ENCODE results near the gene TNFSF15. TPM values are rescaled to one million over a fixed set of nuclear protein-coding genes. Genes with fewer than 3 reads are reported as not detected.
A peak's percentile ranks its signal among the peaks of the same experiment; 100 is the strongest.
"Not testable (repeated sequence)": the region's sequence is repeated elsewhere in the genome, so short reads cannot be mapped to it uniquely, and the experiment has no call there.

TNFSF15 gene
- total RNA-seq, 1 donor from 2014 or later = 0.22 TPM

DNA sequence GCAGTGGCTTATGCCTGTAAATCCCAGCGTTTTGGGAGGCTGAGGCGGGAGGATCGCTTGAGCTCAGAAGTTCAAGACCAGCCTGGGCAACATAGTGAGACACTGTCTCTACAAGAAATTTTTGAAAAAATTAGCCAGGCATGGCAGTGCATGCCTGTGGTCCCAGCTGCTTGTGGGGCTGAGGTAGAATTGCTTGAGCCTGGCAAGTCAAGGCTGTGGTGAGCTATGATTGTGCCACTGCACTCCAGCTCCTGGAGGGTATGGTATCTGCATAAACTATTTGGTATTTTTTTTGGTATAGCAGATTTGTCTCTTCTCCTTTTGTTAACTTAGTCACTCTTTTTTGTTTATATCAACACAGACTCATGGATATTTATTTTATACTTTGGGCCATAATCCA is 62.4 kb downstream of the TNFSF15 start:
- CTCF ChIA-PET = interaction anchor here (0.9 to 4.1 kb wide), 6 partner anchors 148 to 271 kb away, joined by 3 to 20 read pairs (median 5); no protein-coding TSS in a partner anchor
- no peaks in the 10 kb centered on the region for H3K9me3 Mint-ChIP-seq
- DNase-seq (no peak), ATAC-seq (ENCODE audit: low read depth) (no peak)
- TF ChIP-seq, protein P1, sequence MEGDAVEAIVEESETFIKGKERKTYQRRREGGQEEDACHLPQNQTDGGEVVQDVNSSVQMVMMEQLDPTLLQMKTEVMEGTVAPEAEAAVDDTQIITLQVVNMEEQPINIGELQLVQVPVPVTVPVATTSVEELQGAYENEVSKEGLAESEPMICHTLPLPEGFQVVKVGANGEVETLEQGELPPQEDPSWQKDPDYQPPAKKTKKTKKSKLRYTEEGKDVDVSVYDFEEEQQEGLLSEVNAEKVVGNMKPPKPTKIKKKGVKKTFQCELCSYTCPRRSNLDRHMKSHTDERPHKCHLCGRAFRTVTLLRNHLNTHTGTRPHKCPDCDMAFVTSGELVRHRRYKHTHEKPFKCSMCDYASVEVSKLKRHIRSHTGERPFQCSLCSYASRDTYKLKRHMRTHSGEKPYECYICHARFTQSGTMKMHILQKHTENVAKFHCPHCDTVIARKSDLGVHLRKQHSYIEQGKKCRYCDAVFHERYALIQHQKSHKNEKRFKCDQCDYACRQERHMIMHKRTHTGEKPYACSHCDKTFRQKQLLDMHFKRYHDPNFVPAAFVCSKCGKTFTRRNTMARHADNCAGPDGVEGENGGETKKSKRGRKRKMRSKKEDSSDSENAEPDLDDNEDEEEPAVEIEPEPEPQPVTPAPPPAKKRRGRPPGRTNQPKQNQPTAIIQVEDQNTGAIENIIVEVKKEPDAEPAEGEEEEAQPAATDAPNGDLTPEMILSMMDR (IDR thresholded peaks at IDR 0.05) = no peak
- H3K27ac Mint-ChIP-seq = no peak overlapping the region
- peaks cover 6% of the 10 kb centered on the region for H3K4me1 Mint-ChIP-seq
- intact Hi-C loops (cut with micrococcal nuclease) = no loop called here
- H3K4me3 Mint-ChIP-seq = no peak overlapping the region
- POLR2A ChIA-PET = no interaction called here
- H3K27me3 Mint-ChIP-seq = peaks cover 3% of the 10 kb centered on the region
- H3K36me3 Mint-ChIP-seq (ENCODE audit: low read depth) = no peaks in the 10 kb centered on the region

- peaks cover 6% of the 10 kb centered on the region for H3K4me1 Mint-ChIP-seq
- POLR2A ChIA-PET = interaction anchor here (0.6 kb wide), 1 partner anchor 265 kb away, joined by 3 read pairs; no protein-coding TSS in a partner anchor
- TF ChIP-seq, protein P1 (IDR thresholded peaks at IDR 0.05) = no peak
- H3K9me3 Mint-ChIP-seq = no peaks in the 10 kb centered on the region
- H3K27ac Mint-ChIP-seq = no peak overlapping the region
- peaks cover 3% of the 10 kb centered on the region for H3K27me3 Mint-ChIP-seq
- DNase-seq (no peak), ATAC-seq (ENCODE audit: low read depth) (no peak)
- H3K4me3 Mint-ChIP-seq = no peak overlapping the region
- no peaks in the 10 kb centered on the region for H3K36me3 Mint-ChIP-seq (ENCODE audit: low read depth)
- CTCF ChIA-PET = interaction anchor here (0.9 to 4.1 kb wide), 6 partner anchors 148 to 272 kb away, joined by 3 to 20 read pairs (median 5); no protein-coding TSS in a partner anchor
- intact Hi-C loops (cut with micrococcal nuclease) = no loop called here
These were observed 62.9 kb downstream of the TNFSF15 start for GRCh38 chr9:114742947-114743346.

DNA sequence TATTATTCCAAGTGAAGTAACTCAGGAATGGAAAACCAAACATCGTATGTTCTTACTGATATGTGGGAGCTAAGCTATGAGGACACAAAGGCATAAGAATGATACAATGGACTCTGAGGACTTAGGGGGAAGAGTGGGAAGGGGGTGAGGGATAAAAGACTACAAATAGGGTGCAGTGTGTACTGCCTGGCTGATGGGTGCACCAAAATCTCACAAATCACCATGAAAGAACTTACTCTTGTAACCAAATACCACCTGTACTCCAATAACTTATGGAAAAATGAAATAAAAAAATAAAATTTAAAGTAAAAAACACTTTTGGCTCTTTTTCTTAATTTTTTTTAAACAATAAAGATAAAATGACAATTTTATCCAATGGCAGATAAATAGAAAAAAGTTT is 64.3 kb downstream of the TNFSF15 start:
- POLR2A ChIA-PET; ATAC-seq (ENCODE audit: low read depth); H3K27me3 Mint-ChIP-seq; intact Hi-C loops (cut with micrococcal nuclease); H3K4me1 Mint-ChIP-seq; H3K4me3 Mint-ChIP-seq; H3K27ac Mint-ChIP-seq; DNase-seq; H3K36me3 Mint-ChIP-seq (ENCODE audit: low read depth); H3K9me3 Mint-ChIP-seq: not testable (repeated sequence)
- CTCF ChIA-PET = interaction anchor here (4.0 to 4.1 kb wide), 2 partner anchors 165 to 273 kb away, joined by 16 to 20 read pairs; no protein-coding TSS in a partner anchor

- H3K4me3 Mint-ChIP-seq = no peak overlapping the region
- H3K27ac Mint-ChIP-seq = peak overlapping the region; percentile 46
- peak; percentile 89 for ATAC-seq (ENCODE audit: low read depth)
These were observed 67.1 kb downstream of the TNFSF15 start for GRCh38 chr9:114738581-114739316.

GRCh38 chr9:114737847-114738246 is 68.0 kb downstream of the TNFSF15 start:
- Mint-ChIP-seq H3K4me3 (no peak overlapping the region), H3K27me3 (peaks cover 3% of the 10 kb centered on the region), H3K4me1 (peaks cover 14% of the 10 kb centered on the region), H3K36me3 (ENCODE audit: low read depth) (no peaks in the 10 kb centered on the region), H3K9me3 (no peaks in the 10 kb centered on the region), H3K27ac (no peak overlapping the region)
- intact Hi-C loops (cut with micrococcal nuclease) = loop anchor here (2.0 kb wide), 2 partner anchors 47 to 1923 kb away; no protein-coding TSS in a partner anchor
- POLR2A ChIA-PET = interaction anchor here (0.7 kb wide), 2 partner anchors 25 to 303 kb away, joined by 3 to 5 read pairs; no protein-coding TSS in a partner anchor
- ATAC-seq (ENCODE audit: low read depth) (no peak), DNase-seq (no peak)
- CTCF ChIA-PET = interaction anchor here (0.6 to 4.7 kb wide), 8 partner anchors 56 to 1021 kb away, joined by 3 to 44 read pairs (median 10); partner anchors contain the start of gene TEX48
- TF ChIP-seq, protein P1 (IDR thresholded peaks at IDR 0.05) = no peak

More at GRCh38 chr9:114738581-114739316, 67.1 kb downstream of the TNFSF15 start:
- intact Hi-C loops (cut with micrococcal nuclease) = loop anchor here (1.0 to 2.0 kb wide), 7 partner anchors 48 to 1922 kb away; no protein-coding TSS in a partner anchor
- DNase-seq = peak; percentile 36
- Mint-ChIP-seq H3K9me3 (no peaks in the 10 kb centered on the region), H3K36me3 (ENCODE audit: low read depth) (no peaks in the 10 kb centered on the region), H3K4me1 (peaks cover 14% of the 10 kb centered on the region), H3K27me3 (peaks cover 3% of the 10 kb centered on the region)
- ChIA-PET CTCF (interaction anchor here (1.0 to 4.7 kb wide), 8 partner anchors 57 to 785 kb away, joined by 3 to 44 read pairs (median 10); partner anchors contain the start of gene TEX48), POLR2A (interaction anchor here (0.7 kb wide), 1 partner anchor 303 kb away, joined by 3 read pairs; no protein-coding TSS in a partner anchor)
- TF ChIP-seq, protein P1 (IDR thresholded peaks at IDR 0.05) = peak; percentile 64
